Activated CD4-positive, alpha-beta T cell treated with anti-CD3 and anti-CD28 coated beads for 4 hours (primary cell): ENCODE data around the gene PSORS1C1.

Source experiments
- DNase-seq, 2 donors: peaks; one replicate each; pipeline ENCODE4 v3.0.0-alpha.2; 2020

PSORS1C1 gene

GRCh38 chr6:31128093-31128676 is 13.6 kb downstream of the PSORS1C1 start:
- DNase-seq: peak; percentile 67 to 81

- no peak for DNase-seq
These were observed 14.5 kb downstream of the PSORS1C1 start for GRCh38 chr6:31129130-31129529.

- DNase-seq: no peak
These were observed 16.2 kb downstream of the PSORS1C1 start for GRCh38 chr6:31130751-31131150.

- no peak for DNase-seq
These were observed 17.0 kb downstream of the PSORS1C1 start for GRCh38 chr6:31131595-31131994.

- DNase-seq: no peak
These were observed 18.2 kb downstream of the PSORS1C1 start for GRCh38 chr6:31132806-31133205.

- DNase-seq: no peak
These were observed 21.1 kb downstream of the PSORS1C1 start for GRCh38 chr6:31135710-31136109.

- no peak for DNase-seq
These were observed 24.4 kb downstream of the PSORS1C1 start, which contains the start of gene PSORS1C2 for GRCh38 chr6:31138982-31139381. Gene PSORS1C2, minus strand, starts transcription at chr6:31139066. Its CDS starts 40 bp downstream, at chr6:31139026.

- DNase-seq: no peak
These were observed 25.0 kb downstream of the PSORS1C1 start for GRCh38 chr6:31139599-31139998.

- no peak for DNase-seq
These were observed 26.0 kb downstream of the PSORS1C1 start for GRCh38 chr6:31140643-31141042.

GRCh38 chr6:31142361-31142761 is 27.8 kb downstream of the PSORS1C1 start:
- no peak for DNase-seq

- DNase-seq: no peak
These were observed 28.5 kb downstream of the PSORS1C1 start for GRCh38 chr6:31143148-31143547.

GRCh38 chr6:31144296-31144969 is 29.8 kb downstream of the PSORS1C1 start:
- no peak for DNase-seq

GRCh38 chr6:31144970-31145340 is 30.4 kb downstream of the PSORS1C1 start:
- DNase-seq: no peak

- no peak for DNase-seq
These were observed 30.8 kb downstream of the PSORS1C1 start for GRCh38 chr6:31145386-31145785.

GRCh38 chr6:31149827-31150447 is 35.3 kb downstream of the PSORS1C1 start:
- no peak for DNase-seq

GRCh38 chr6:31152781-31153180 is 38.2 kb downstream of the PSORS1C1 start:
- no peak for DNase-seq

GRCh38 chr6:31154436-31154835 is 39.8 kb downstream of the PSORS1C1 start:
- no peak for DNase-seq

- no peak for DNase-seq
These were observed 42.0 kb downstream of the PSORS1C1 start for GRCh38 chr6:31156641-31157040.

- no peak for DNase-seq
These were observed 43.0 kb downstream of the PSORS1C1 start, which contains the start of gene CCHCR1 for GRCh38 chr6:31157513-31158139. Gene CCHCR1, minus strand, starts transcription at chr6:31157802. Its CDS starts 202 bp downstream, at chr6:31157600.

GRCh38 chr6:31158140-31158862 is 43.7 kb downstream of the PSORS1C1 start, which contains the start of gene TCF19:
Gene TCF19, plus strand, starts transcription at chr6:31158589. Its CDS starts 881 bp downstream, at chr6:31159470.
- DNase-seq: peak; percentile 99

GRCh38 chr6:31158863-31159855 is 44.6 kb downstream of the PSORS1C1 start:
- no peak for DNase-seq
